Gastroesophageal sphincter (tissue), 4 donors: ENCODE results near the gene VAX1. TPM values are rescaled to one million over a fixed set of nuclear protein-coding genes. Genes with fewer than 3 reads are reported as not detected.

ENCODE experiments used
- ATAC-seq: fragments of 150-250 bp; one replicate; pipeline ENCODE4 v1.9.1; 2016; ENCODE audit warnings: mild to moderate bottlenecking, moderate library complexity
- H3K27ac ChIP-seq, 4 donors: fragments of 200-600 bp; sonication (generic) in 3 of 4; 1 replicate in 3 of 4; 2 replicates in 1 of 4; pipeline ENCODE4 v1.5.1; 2016 to 2019
- H3K27me3 ChIP-seq: fragments of 200-600 bp; sonication (generic); one replicate; pipeline ENCODE4 v1.5.1; 2019
- H3K36me3 ChIP-seq, 2 donors: fragments of 200-600 bp; sonication (generic); one replicate each; pipeline ENCODE4 v1.5.1; 2019; ENCODE audit warnings: control low read depth in 1 of 2
- H3K4me1 ChIP-seq, 3 donors: fragments of 200-600 bp; sonication (generic); 1 replicate in 2 of 3; 2 replicates in 1 of 3; pipeline ENCODE4 v1.5.1; 2016 to 2019; ENCODE audit warnings: control low read depth in 2 of 3
- H3K4me3 ChIP-seq, 2 donors: fragments of 200-600 bp; sonication (generic); one replicate each; pipeline ENCODE4 v1.5.1; 2019; ENCODE audit warnings: mild to moderate bottlenecking in 1 of 2, moderate library complexity in 1 of 2
- H3K9me3 ChIP-seq, 3 donors: fragments of 200-600 bp; sonication (generic); one replicate each; pipeline ENCODE4 v1.5.1; 2017 to 2019; ENCODE audit warnings: control low read depth in 2 of 3
- EP300 ChIP-seq: sonication (generic); formaldehyde crosslinking; IDR thresholded peaks from one replicate; pipeline ENCODE4 v1.6.1; 2017; ENCODE audit warnings: antibody characterized with exemption, mild to moderate bottlenecking
- POLR2A ChIP-seq, 2 donors: fragments of 450-650 bp; IDR thresholded peaks; one replicate each; pipeline ENCODE4 v1.6.1; 2017; ENCODE audit warnings: antibody characterized with exemption in 2 of 2, mild to moderate bottlenecking in 2 of 2, moderate library complexity in 1 of 2
- POLR2AphosphoS5 ChIP-seq: sonication (generic); formaldehyde crosslinking; IDR thresholded peaks from one replicate; pipeline ENCODE4 v1.6.1; 2017; ENCODE audit warnings: antibody characterized with exemption
- WGBS, 2 donors: methylation state at CpG; one replicate each; pipeline ENCODE4 v1.1.5; 2018; ENCODE audit warnings: low coverage in 1 of 2; 5-methylcytosine and 5-hydroxymethylcytosine counted together
- total RNA-seq, 4 donors: library from RNA; depleted of rRNA; stranded (reverse); fragments of >200 nt; gene quantifications; one replicate each; pipeline ENCODE4 v1.1.0, GENCODE V29; 2016
- TF ChIP-seq, protein P1 (sequence below), 4 experiments: fragments of 200-600 bp in 2 of 4; fragments of 450-650 bp in 2 of 4; sonication (generic) in 1 of 4; IDR thresholded peaks; one replicate each; pipeline ENCODE4 v1.5.1; 2017 to 2019; ENCODE audit warnings: antibody characterized with exemption in 4 of 4, mild to moderate bottlenecking in 2 of 4, moderate library complexity in 2 of 4

The VAX1 gene
- total RNA-seq, 4 donors from 2014 or later: not detected

DNA sequence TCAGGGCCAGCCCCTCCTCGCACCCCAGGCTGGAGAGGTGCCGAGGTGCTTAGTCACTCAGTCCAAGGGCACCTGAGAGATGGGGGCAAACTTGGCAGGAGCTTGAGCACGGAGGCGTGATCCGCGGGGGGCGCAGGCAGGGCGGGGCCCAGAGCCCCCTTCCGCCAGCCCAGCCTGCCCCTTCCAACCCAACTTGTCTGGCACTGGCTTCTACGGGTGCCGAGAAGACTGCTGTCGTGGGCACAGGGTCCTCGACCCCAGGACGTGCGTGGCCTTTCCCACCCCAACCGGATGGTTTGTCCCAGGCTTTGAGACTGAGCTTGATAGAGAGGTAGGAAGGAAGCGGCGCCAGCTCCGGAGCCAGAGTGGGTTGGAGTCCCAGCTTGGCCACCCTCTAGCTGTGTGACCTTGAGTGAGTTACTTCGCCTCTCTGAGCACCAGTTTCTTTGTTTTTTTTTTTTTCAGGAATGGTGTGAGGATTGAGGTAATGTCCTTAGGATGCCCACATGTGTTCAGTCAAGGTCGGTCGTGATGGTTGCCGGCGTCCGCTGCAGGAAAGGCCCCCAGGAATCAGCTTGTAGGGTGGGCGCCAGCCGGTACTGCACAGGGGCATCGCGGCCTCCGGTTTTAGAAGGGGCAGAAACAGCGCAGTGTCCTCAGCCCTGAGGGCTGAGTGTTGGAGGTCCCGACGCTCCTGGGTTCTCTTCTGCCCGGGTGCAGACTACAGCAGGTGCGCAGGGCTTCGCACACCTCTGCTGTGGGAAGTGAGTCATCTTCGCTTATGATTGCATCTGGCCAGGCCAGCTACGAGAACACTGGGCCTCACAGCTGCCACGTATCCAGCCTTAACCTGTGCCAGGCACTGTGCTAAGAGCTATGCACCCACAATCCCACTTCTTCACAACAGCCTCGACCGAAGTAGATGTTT lies 28.6 kb upstream of the VAX1 start:
- no peak overlapping the region for H3K27ac ChIP-seq
- H3K27me3 ChIP-seq: peaks cover 100% of the 10 kb centered on the region
- no peaks in the 10 kb centered on the region for H3K36me3 ChIP-seq
- 13 to 14% methylated on average over 9 to 10 of the region's 41 CpGs for WGBS, 2 donors
- ATAC-seq: no peak
- H3K4me1 ChIP-seq: peaks cover 0 to 61% (median 32%) of the 10 kb centered on the region in 3 donors
- TF ChIP-seq POLR2AphosphoS5: no peak
- TF ChIP-seq EP300: no peak
- no peak for TF ChIP-seq POLR2A (IDR thresholded peaks at IDR 0.05)
- TF ChIP-seq, protein P1, sequence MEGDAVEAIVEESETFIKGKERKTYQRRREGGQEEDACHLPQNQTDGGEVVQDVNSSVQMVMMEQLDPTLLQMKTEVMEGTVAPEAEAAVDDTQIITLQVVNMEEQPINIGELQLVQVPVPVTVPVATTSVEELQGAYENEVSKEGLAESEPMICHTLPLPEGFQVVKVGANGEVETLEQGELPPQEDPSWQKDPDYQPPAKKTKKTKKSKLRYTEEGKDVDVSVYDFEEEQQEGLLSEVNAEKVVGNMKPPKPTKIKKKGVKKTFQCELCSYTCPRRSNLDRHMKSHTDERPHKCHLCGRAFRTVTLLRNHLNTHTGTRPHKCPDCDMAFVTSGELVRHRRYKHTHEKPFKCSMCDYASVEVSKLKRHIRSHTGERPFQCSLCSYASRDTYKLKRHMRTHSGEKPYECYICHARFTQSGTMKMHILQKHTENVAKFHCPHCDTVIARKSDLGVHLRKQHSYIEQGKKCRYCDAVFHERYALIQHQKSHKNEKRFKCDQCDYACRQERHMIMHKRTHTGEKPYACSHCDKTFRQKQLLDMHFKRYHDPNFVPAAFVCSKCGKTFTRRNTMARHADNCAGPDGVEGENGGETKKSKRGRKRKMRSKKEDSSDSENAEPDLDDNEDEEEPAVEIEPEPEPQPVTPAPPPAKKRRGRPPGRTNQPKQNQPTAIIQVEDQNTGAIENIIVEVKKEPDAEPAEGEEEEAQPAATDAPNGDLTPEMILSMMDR (IDR thresholded peaks at IDR 0.05): no peak
- no peaks in the 10 kb centered on the region for H3K9me3 ChIP-seq
- no peak overlapping the region for H3K4me3 ChIP-seq

GRCh38 chr10:117165538-117166417 lies 27.7 kb upstream of the VAX1 start:
- no peak overlapping the region for H3K27ac ChIP-seq
- peak overlapping the region in 1 of 2 donors; percentile 36 for H3K4me3 ChIP-seq
- H3K4me1 ChIP-seq: peaks cover 0 to 61% (median 32%) of the 10 kb centered on the region in 3 donors
- TF ChIP-seq, protein P1 (IDR thresholded peaks at IDR 0.05): peak in 2 of 4 experiments; percentile 6 to 66
- TF ChIP-seq EP300 (no peak), POLR2A (IDR thresholded peaks at IDR 0.05) (no peak), POLR2AphosphoS5 (no peak)
- H3K36me3 ChIP-seq: no peaks in the 10 kb centered on the region
- WGBS, 2 donors: 0 to 2% methylated on average over 1 to 9 of the region's 51 CpGs
- H3K27me3 ChIP-seq: peaks cover 100% of the 10 kb centered on the region
- ATAC-seq: no peak
- no peaks in the 10 kb centered on the region for H3K9me3 ChIP-seq

- H3K4me1 ChIP-seq: peaks cover 0 to 61% (median 32%) of the 10 kb centered on the region in 3 donors
- no peaks in the 10 kb centered on the region for H3K36me3 ChIP-seq
- peaks cover 100% of the 10 kb centered on the region for H3K27me3 ChIP-seq
- TF ChIP-seq, protein P1 (IDR thresholded peaks at IDR 0.05): no peak
- TF ChIP-seq POLR2A (IDR thresholded peaks at IDR 0.05) (no peak), POLR2AphosphoS5 (no peak), EP300 (no peak)
- H3K9me3 ChIP-seq: no peaks in the 10 kb centered on the region
- 3 to 12% methylated on average over 16 to 30 of the region's 32 CpGs for WGBS, 2 donors
- ATAC-seq: no peak
- H3K27ac ChIP-seq: no peak overlapping the region
- peak overlapping the region in 1 of 2 donors; percentile 36 for H3K4me3 ChIP-seq
Measured at GRCh38 chr10:117164592-117165537, 26.8 kb upstream of the VAX1 start.

DNA sequence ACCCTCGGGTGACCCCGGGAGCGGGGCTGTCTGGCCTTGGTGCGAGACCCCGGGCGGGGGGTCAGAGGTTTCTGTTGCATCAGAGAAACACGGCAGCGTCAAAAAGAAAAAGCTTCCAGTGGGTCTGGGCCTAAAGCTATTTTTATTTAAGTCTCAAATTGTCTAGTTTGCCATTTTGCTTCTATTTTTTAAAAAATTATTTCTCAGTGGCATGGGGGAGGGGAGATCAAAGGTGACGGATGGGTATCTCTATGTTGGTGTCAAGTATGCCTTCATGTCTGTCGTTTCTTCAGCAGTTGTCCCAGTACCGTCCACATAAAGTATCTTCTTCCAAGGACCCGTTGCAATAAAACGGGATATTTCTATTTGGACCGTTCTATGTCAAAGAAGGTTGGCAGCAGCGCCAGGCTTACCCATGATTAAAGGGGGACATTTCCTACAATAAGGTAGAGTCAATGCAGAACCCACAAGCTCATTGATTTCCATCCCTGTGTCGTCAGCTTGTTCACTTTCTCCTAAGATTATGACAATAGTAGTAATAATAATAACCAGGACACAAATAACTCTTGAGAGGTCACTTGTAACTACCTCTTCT lies 26.0 kb upstream of the VAX1 start:
- TF ChIP-seq, protein P1 (IDR thresholded peaks at IDR 0.05): no peak
- TF ChIP-seq EP300 (no peak), POLR2A (IDR thresholded peaks at IDR 0.05) (no peak), POLR2AphosphoS5 (no peak)
- H3K4me3 ChIP-seq: no peak overlapping the region
- H3K9me3 ChIP-seq: no peaks in the 10 kb centered on the region
- 27 to 41% methylated on average over 8 to 16 of the region's 16 CpGs for WGBS, 2 donors
- no peak for ATAC-seq
- H3K27me3 ChIP-seq: peaks cover 100% of the 10 kb centered on the region
- H3K36me3 ChIP-seq: no peaks in the 10 kb centered on the region
- peaks cover 0 to 61% (median 32%) of the 10 kb centered on the region in 3 donors for H3K4me1 ChIP-seq
- H3K27ac ChIP-seq: no peak overlapping the region
